Measurements from ENCODE around the gene RNPS1.
"Not testable (repeated sequence)": the region's sequence is repeated elsewhere in the genome, so short reads cannot be mapped to it uniquely, and the experiment has no call there.

RNPS1 gene

GRCh38 chr16:2258530-2258929, 9.4 kb downstream of the RNPS1 start:
- in situ Hi-C loops (cut with MboI; ENCODE audit: low sequenced_read_pairs), result not testable (repeated sequence)

- in situ Hi-C loops (cut with MboI; ENCODE audit: low sequenced_read_pairs), result no loop called here
These were observed 10.2 kb downstream of the RNPS1 start for GRCh38 chr16:2257726-2258125.

GRCh38 chr16:2256531-2257140, 11.3 kb downstream of the RNPS1 start:
- in situ Hi-C loops (cut with MboI; ENCODE audit: low sequenced_read_pairs), result no loop called here

GRCh38 chr16:2253293-2253692, 14.6 kb downstream of the RNPS1 start:
- in situ Hi-C loops (cut with MboI; ENCODE audit: low sequenced_read_pairs), result no loop called here

GRCh38 chr16:2252806-2253148, 15.1 kb downstream of the RNPS1 start:
- in situ Hi-C loops (cut with MboI; ENCODE audit: low sequenced_read_pairs), result no loop called here

GRCh38 chr16:2251296-2252111, 16.4 kb downstream of the RNPS1 start, which contains the start of gene ECI1:
TSS of gene ECI1 (minus strand) at chr16:2251587. CDS start at chr16:2251566, 21 bp downstream.
- in situ Hi-C loops (cut with MboI; ENCODE audit: low sequenced_read_pairs), result no loop called here

- in situ Hi-C loops (cut with MboI; ENCODE audit: low sequenced_read_pairs), result no loop called here
These were observed 17.2 kb downstream of the RNPS1 start for GRCh38 chr16:2250652-2251295.

GRCh38 chr16:2246301-2246885, 21.5 kb downstream of the RNPS1 start:
- in situ Hi-C loops (cut with MboI; ENCODE audit: low sequenced_read_pairs), result no loop called here

- in situ Hi-C loops (cut with MboI; ENCODE audit: low sequenced_read_pairs), result no loop called here
These were observed 22.8 kb downstream of the RNPS1 start for GRCh38 chr16:2244926-2245795.

GRCh38 chr16:2244301-2244700, 23.6 kb downstream of the RNPS1 start:
- in situ Hi-C loops (cut with MboI; ENCODE audit: low sequenced_read_pairs), result no loop called here

GRCh38 chr16:2243781-2244180, 24.1 kb downstream of the RNPS1 start:
- in situ Hi-C loops (cut with MboI; ENCODE audit: low sequenced_read_pairs), result no loop called here

GRCh38 chr16:2243031-2243528, 24.8 kb downstream of the RNPS1 start:
- in situ Hi-C loops (cut with MboI; ENCODE audit: low sequenced_read_pairs), result no loop called here

GRCh38 chr16:2242598-2242997, 25.3 kb downstream of the RNPS1 start:
- in situ Hi-C loops (cut with MboI; ENCODE audit: low sequenced_read_pairs), result no loop called here

- in situ Hi-C loops (cut with MboI; ENCODE audit: low sequenced_read_pairs), result not testable (repeated sequence)
These were observed 27.6 kb downstream of the RNPS1 start for GRCh38 chr16:2240331-2240730.

- in situ Hi-C loops (cut with MboI; ENCODE audit: low sequenced_read_pairs), result no loop called here
These were observed 28.9 kb downstream of the RNPS1 start for GRCh38 chr16:2238838-2239675.

- in situ Hi-C loops (cut with MboI; ENCODE audit: low sequenced_read_pairs), result no loop called here
These were observed 29.6 kb downstream of the RNPS1 start for GRCh38 chr16:2238150-2238837.

GRCh38 chr16:2237493-2238149, 30.3 kb downstream of the RNPS1 start:
- in situ Hi-C loops (cut with MboI; ENCODE audit: low sequenced_read_pairs), result no loop called here

GRCh38 chr16:2237102-2237482, 30.8 kb downstream of the RNPS1 start:
- in situ Hi-C loops (cut with MboI; ENCODE audit: low sequenced_read_pairs), result no loop called here
